ENCODE measurements around the gene MAP1A. TPM values are rescaled to one million over a fixed set of nuclear protein-coding genes. Genes with fewer than 3 reads are reported as not detected.
A peak's percentile ranks its signal among the peaks of the same experiment; 100 is the strongest.

MAP1A gene
- total RNA-seq (2014; rRNA removed): 1.0 and 1.8 TPM in 2 replicates
- percentile 36 among the genes with signal in this experiment for Bru-seq, nascent RNA
- percentile 50 among the genes with signal in this experiment for BruChase-seq, experiment 1, labeled RNA remaining after a 6-hour chase
- percentile 35 among the genes with signal in this experiment for BruChase-seq, experiment 2, labeled RNA remaining after a 2-hour chase
- long read RNA-seq, partial matches to known transcripts: 7 of 9 reads
- long read RNA-seq, other reads (novel, unspliced or antisense): 2 of 9 reads

- H3K4me1 ChIP-seq (ENCODE audit: insufficient read depth, low read length): no peaks in the 10 kb centered on the region; the same call in 1 of the 2 replicates
- H3K9me3 ChIP-seq (ENCODE audit: low read length): no peaks in the 10 kb centered on the region
- no peaks in the 10 kb centered on the region for H3K9me2 ChIP-seq (replicated peaks; ENCODE audit: low read length)
- DNase-seq (no peak), ATAC-seq (no peak)
- no peaks in the 10 kb centered on the region for H4K20me1 ChIP-seq (ENCODE audit: low read length)
- peak within 1 kb of the TSS; percentile 73 for H3K4me2 ChIP-seq (ENCODE audit: low read length)
- H3K27me3 ChIP-seq (ENCODE audit: low read length): no peaks in the 10 kb centered on the region
- intact Hi-C loops (cut with micrococcal nuclease): no loop called here
- H3F3A ChIP-seq (ENCODE audit: low read length, unreplicated experiment): no peaks in the 10 kb centered on the region
- H3K36me3 ChIP-seq (ENCODE audit: low read depth, low read length): no peaks in the 10 kb centered on the region
- H3K79me2 ChIP-seq (ENCODE audit: low read length): no peaks in the 10 kb centered on the region
- BruUV-seq (replicated peaks): no TSS peak
- peak within 1 kb of the TSS; percentile 70 for H2AFZ ChIP-seq (ENCODE audit: low read length)
- no peak within 1 kb of the TSS for H3K27ac ChIP-seq (ENCODE audit: low read length)
- no peak for TF ChIP-seq EZH2 (IDR thresholded peaks at IDR 0.05; ENCODE audit: low read length, unreplicated experiment)
- TF ChIP-seq EZH2phosphoT487 (IDR thresholded peaks at IDR 0.05; ENCODE audit: borderline replicate concordance, low read length): no peak
- TF ChIP-seq, protein P1, sequence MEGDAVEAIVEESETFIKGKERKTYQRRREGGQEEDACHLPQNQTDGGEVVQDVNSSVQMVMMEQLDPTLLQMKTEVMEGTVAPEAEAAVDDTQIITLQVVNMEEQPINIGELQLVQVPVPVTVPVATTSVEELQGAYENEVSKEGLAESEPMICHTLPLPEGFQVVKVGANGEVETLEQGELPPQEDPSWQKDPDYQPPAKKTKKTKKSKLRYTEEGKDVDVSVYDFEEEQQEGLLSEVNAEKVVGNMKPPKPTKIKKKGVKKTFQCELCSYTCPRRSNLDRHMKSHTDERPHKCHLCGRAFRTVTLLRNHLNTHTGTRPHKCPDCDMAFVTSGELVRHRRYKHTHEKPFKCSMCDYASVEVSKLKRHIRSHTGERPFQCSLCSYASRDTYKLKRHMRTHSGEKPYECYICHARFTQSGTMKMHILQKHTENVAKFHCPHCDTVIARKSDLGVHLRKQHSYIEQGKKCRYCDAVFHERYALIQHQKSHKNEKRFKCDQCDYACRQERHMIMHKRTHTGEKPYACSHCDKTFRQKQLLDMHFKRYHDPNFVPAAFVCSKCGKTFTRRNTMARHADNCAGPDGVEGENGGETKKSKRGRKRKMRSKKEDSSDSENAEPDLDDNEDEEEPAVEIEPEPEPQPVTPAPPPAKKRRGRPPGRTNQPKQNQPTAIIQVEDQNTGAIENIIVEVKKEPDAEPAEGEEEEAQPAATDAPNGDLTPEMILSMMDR (conservative IDR thresholded peaks at IDR 0.05; ENCODE audit: low read depth, low read length): no peak
- peak within 1 kb of the TSS; percentile 32; the same call in 1 of the 2 replicates for H3K4me3 ChIP-seq (ENCODE audit: low read length)
- ChIA-PET CTCF (no interaction called here), POLR2A (ENCODE audit: unreplicated experiment) (no interaction called here)
- H3K9ac ChIP-seq (ENCODE audit: low read length): no peak within 1 kb of the TSS
Observed at GRCh38 chr15:43517354-43518196, at the start of gene MAP1A. Gene MAP1A, plus strand, starts transcription at chr15:43517608. Its CDS starts 3,866 bp downstream, at chr15:43521474.

DNA sequence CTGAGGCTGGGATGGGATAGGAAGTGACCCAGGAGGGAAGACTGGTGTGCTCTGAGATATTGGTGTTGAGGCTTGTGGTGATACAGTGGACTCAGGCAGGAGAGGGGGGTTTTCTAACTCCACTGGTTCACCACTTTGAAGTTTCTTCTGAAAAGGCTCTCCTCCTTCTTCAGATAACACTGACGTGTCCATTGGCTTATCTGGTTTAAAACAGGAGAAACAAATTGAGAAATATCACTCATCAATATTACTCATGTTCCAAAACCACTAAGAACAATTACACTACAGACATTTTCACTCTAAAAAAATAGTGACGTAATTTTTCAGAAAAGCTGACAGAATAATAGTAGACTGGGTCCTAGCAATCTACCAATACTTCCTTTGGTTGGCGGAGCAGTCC lies 47.5 kb upstream of the MAP1A start:
- no peaks in the 10 kb centered on the region for H3K27me3 ChIP-seq (ENCODE audit: low read length)
- H3K4me2 ChIP-seq (ENCODE audit: low read length): no peak overlapping the region
- H3K9me2 ChIP-seq (replicated peaks; ENCODE audit: low read length): no peaks in the 10 kb centered on the region
- ATAC-seq (no peak), DNase-seq (no peak)
- no peak overlapping the region for H3K9ac ChIP-seq (ENCODE audit: low read length)
- H3F3A ChIP-seq (ENCODE audit: low read length, unreplicated experiment): no peaks in the 10 kb centered on the region
- H3K27ac ChIP-seq (ENCODE audit: low read length): no peak overlapping the region
- CTCF ChIA-PET: no interaction called here
- H3K36me3 ChIP-seq (ENCODE audit: low read depth, low read length): peaks cover 45% of the 10 kb centered on the region
- no peaks in the 10 kb centered on the region for H3K4me1 ChIP-seq (ENCODE audit: insufficient read depth, low read length)
- no TSS peak for BruUV-seq (replicated peaks)
- H4K20me1 ChIP-seq (ENCODE audit: low read length): no peaks in the 10 kb centered on the region
- no peak overlapping the region for H3K4me3 ChIP-seq (ENCODE audit: low read length)
- H2AFZ ChIP-seq (ENCODE audit: low read length): no peak overlapping the region
- H3K79me2 ChIP-seq (ENCODE audit: low read length): no peaks in the 10 kb centered on the region
- TF ChIP-seq EZH2 (IDR thresholded peaks at IDR 0.05; ENCODE audit: low read length, unreplicated experiment) (no peak), EZH2phosphoT487 (IDR thresholded peaks at IDR 0.05; ENCODE audit: borderline replicate concordance, low read length) (no peak)
- TF ChIP-seq, protein P1 (conservative IDR thresholded peaks at IDR 0.05; ENCODE audit: low read depth, low read length): no peak
- H3K9me3 ChIP-seq (ENCODE audit: low read length): no peaks in the 10 kb centered on the region
- intact Hi-C loops (cut with micrococcal nuclease): no loop called here
- POLR2A ChIA-PET (ENCODE audit: unreplicated experiment): interaction anchor here (0.6 kb wide), 1 partner anchor 8 kb away, joined by 11 read pairs; no protein-coding TSS in a partner anchor

Data from PC-3 (cell line).